Limb (tissue), 2 donors: ENCODE data around the gene PFKP.

Experiments used
- DNase-seq, 2 donors: peaks; one replicate each; pipeline ENCODE4 v3.0.0-alpha.2; 2016; ENCODE audit errors: extremely low spot score in 2 of 2

PFKP gene

DNA sequence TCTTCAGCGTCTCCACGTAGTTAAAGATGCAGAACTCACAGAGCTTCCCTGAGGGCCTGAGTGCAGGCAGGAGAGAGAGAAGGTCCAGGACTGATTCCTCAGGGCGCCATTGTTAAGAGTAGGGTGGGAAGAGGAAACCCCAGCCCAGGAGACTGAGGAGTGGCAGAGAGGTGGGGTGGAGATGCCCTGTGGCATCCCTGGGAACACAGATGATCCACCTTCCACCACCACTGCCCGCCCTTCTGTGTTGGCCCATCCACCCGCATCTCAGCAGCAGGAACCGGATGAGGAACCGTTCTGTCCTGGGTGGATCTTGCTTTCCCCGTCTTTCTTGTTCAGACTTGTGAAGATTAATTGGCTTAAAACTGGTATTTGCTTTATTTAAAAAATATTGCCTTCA is 48.3 kb downstream of the PFKP start:
- DNase-seq = no peak

DNA sequence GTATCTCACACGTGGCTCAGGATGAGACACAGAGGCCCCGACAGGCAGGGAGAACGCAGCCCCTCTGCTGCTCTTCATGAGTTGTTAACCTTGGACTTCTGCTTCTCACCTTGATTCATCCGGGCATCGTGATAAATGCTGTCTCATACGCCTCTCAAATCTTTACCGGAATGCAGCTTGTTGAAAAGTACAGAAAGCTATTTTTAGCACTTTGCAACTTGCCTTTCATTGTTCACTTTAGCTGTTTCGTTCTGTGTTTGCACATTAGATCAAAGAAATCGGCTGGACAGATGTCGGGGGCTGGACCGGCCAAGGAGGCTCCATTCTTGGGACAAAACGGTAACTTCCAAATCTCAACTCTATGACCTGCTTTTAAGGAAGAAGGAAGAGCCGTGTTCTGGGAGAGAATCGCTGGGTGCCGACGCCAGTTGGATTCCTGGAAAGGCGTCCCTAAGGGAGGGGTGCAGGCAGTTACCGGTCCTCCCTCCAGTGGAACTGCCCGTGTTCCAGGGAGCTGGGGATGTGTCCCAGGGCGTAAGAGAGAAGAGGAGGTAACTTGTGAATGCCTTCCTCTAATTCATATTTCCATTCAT is 49.3 kb downstream of the PFKP start:
- no peak for DNase-seq

DNA sequence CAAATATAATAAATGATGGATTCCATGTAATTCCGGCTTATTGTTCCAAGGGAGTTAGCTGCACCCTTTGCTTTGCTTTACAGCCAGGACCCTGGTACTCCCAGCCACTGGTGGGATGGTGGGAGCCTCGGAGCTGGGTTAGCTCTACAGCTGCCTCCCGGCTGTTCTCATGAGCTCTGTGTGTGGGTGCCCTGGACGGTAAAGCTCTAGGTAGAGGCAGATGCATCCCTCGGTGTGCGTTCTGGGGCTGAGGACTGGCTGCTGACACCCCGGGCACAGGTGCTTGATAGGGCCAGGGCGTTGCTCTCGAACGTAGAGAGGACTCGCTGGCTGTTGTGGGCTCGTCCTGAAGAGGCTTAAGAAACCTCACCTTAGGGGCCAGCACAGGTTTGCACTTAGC is 50.1 kb downstream of the PFKP start:
- DNase-seq = no peak

DNA sequence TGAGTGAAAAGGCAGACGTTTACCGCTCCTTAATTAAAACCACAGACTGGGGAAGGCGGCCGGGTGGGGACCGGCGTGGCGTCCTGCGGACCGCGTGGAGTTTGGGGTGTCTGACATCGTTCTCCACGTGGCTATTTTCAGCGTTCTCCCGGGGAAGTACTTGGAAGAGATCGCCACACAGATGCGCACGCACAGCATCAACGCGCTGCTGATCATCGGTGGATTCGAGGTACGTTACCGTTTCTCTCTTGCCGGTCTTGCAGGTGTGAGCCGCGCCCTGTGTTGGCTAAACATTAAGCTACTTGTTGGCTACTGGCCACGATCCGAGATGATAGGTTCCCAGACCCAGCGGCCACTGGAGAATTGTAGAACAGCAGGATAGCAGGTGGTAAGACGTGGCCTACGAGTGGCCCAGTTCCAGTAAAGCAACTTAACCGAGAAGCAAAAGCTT is 51.3 kb downstream of the PFKP start:
- no peak for DNase-seq

DNA sequence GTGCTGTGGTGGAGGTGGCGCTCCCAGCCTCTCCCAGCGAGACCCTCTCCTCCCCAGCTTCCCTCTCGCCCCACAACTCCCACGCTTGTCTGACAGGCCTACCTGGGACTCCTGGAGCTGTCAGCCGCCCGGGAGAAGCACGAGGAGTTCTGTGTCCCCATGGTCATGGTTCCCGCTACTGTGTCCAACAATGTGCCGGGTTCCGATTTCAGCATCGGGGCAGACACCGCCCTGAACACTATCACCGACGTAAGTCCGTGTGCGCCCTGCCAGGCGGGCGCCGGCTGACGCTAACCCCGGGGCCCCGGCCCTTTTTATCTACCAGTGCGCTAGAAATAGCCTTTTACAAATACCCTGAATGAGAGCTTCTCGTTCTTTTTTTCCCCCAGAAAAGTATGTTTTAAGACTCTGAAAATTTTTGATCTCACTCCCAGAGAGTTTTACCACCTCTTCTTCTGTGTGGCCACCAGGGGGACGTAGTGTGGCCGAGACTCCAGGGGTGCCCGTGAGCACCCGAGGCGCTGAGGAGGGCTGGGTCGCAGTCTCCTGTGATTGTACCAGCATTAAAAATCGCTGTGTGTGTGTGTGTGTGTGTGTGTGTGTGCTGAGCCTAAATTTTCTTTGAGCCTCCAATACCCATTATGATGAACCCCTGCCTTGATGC is 52.6 kb downstream of the PFKP start:
- DNase-seq = no peak

DNA sequence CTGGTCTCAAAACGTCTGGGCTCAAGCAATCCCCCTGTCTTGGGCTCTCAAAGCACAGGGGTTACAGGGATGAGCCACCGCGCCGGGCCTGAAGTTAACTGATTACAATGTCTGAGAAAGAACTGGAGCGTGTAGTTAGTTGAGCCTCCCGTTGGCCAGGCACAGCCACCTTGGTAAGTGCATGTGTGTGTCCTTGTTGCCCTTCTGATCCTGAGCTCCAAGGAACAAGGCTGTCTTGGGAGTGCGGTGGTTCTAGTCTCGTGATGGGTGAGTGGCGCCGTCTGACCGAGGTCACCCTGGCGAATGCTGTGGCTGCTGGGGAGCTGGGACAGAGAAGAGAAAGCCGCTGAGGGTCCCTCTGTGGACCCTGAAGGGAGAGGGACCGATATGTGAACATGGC is 54.7 kb downstream of the PFKP start:
- DNase-seq = no peak

DNA sequence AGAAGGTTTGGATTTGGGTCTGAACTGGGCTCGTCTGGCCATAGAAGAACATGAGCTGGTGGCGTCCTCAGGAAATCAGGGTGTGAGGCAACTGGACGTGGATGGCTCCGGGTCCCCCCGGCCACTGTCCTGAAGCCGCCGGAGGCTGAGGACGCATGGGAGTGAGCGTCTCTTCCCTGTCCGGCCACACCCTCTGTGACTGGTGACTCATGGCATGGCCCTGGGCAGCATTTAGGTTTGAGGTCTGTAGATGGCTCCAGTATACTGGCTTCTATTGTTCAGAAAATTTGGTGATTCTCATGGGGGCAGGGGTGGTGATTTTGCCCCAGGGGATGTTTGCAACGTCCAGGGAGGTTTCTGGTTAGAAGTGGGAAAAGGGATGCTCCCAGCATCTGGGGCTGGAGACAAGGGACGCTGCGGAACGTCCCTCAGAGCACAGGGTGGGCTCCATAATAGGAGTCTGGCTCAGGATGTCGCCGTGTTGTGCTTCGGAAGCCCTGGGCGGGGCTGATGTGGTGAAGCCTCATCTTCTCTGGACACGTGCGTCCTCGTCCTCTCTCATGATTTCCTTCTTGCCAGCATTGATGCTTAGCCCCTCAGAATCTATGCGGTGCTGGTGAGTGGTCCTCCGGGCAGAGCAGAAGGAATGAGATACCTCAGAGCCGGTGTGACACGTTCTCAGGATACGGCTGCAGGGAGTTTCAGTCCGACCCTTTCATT is 55.3 kb downstream of the PFKP start:
- no peak for DNase-seq

DNA sequence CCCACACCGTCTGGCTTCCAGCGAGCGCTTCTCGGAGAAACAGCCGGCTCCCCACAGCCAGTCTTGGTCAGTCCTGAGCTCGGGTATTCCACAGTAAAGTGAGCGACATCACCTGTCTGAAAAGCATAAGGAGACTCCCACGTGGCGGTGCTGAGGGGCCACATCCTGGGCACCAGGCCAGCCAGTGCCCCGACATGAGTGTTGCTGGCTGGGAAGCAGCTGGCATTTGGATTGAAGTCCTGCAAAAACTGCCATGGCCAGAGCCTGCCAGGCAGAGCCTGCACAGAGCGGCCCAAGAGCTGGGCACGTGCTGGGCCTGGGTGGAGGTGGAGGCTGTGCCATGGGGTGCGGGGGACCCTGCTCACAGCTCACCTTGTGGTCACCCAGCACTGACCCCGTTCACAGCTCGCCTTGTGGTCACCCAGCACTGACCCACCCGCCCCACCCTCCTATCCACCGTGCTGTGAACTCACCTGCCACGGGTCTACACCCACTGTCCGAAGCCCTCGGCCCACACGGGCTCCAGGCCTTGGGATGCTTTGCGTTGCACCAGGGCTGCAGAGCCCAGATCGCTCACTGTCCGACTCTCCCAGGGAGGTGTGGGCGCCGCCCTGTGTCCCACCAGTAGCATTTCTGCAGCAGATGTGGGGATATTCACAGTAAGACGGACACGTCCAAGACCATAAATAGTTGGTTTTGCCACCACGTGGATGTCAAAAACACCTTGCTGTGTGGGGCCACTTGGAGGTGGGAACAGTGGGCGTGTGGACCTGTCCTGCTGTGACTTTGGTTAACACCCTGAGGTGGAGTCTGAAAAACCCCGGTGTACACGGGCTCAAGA is 56.4 kb downstream of the PFKP start:
- no peak for DNase-seq

DNA sequence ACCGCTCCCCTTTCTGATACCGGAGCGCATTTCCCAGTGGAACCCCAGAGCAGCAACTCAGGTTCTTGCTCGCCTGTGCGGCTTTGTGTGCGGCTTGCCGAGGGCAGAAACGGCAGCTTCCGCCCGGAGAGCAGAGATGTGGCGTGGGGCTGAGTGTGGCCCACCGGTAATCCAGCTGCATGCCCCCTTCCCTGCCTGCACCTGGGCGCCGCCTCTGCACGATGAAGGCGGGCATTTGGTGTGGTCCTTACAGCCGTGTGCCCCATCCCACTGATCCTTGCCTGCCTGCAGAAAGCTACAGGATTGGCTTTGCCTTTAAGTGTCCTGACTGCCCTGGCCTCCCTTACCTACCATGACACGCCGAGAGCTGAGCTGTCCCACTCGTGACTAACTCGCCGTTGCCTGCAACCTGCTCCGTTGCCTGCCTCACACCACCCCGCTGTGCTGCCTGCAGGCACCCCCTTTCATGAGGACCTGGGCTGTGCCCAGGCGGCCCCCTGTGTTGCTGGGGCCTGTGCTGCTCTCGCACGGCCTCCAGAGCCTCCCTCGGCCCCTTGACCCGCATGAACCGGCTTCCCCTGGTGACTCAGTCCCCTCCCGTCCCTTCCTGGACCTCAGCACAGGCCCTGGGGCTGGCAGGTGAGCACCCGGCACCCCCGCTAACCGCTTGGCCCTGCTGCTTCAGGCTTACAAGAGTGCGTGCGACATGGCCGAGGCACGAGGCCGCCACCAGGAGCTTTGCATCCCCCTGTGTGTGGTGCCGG is 57.2 kb downstream of the PFKP start:
- no peak for DNase-seq

DNA sequence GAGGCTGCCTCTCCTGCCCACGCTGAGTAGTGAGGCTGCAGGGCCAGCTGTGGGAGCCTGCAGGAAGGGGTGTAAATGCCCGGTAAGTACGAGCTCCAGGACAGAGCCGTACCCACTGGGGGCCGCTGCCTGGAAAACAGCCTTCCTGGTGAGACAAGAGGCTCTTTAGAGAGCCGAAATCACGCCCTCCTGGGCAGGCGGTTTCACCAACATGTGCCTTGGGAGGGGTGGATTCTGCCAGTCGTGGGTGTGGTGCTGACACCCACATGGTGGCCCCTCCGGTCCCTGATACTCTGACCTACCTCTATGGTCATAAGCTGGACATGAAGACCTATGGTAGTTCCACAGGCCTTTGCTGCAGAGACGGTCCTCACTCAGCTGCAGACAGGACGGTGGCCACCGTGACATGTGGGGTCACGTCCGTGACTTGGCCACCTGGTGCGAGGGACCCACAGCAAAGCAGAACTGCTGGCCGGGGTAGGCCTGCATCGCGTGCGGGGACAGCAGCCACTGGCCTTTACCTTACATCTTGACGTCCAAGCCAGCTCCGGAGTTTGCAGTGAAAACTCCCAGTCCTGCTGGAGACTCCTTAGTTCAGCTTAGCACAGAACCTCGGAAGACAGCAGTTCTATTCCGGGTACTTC is 58.3 kb downstream of the PFKP start:
- no peak for DNase-seq

DNA sequence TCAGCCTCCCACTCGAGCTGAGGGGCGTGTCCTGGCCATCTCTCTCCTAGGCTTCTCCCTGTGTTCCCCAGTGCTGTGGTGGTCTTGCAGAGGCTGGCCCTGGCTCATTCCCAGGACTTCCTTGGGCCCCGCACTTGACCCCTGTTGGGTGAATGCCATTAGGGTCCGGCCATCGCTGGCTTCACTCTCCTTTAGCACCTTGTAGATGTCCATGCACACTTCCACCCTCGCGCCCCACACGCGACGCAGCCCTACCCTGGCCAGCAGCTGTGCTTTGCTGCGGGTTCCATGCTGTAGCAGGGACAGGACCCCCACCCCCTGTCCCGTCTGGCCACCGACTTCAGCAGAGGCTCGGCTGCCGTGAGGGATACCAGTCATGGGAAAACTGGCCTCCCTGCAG is 58.9 kb downstream of the PFKP start:
- no peak for DNase-seq

DNA sequence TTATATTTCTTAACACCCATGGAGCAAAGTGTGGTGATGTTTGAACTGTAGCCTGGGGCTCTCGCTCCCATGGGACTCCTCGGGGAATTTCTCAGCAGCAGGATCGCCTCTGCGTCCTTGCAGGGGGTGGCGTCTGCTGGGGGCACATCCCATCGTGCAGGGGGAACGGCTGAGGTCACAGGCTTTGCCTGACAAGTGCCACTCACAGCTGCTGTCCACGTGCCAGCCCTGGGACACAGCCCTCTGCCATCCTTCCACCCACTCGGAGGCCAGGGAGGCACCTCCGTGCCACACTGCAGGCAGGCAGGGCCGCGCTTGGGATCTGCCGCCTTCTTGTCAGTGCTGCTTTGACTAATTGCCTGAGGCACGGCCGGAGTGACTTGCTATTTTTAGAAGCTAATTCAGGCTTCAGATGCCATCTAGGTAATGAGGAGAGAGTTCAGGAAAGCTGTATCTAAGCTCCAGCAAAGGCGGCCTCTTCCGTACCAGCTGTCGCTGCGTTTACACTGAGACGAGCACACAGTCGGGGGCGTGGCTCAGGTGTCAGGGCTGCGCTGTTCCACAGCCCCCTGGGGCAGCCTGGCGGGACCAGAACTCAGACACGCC is 59.5 kb downstream of the PFKP start:
- DNase-seq = peak in 1 of 2 donors; percentile 51

DNA sequence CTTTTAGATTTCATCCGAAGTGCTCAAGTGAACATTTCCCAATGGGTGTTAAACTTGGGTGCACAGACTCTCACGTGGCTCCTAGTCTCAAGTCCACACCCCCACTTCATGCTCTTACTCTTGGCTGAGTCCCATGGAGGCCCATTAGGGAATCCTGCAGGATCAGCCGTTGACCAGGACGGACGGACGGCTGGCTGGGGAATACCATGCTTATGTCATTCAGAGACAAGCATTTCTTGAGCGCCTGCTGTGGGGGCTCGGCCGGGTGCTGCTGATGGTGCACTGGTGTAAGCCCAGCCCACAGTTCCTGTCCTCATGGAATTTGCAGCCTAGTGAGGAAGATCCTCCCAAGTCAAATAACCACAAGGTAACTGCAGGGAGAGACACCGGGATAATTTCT is 60.6 kb downstream of the PFKP start:
- no peak for DNase-seq

DNA sequence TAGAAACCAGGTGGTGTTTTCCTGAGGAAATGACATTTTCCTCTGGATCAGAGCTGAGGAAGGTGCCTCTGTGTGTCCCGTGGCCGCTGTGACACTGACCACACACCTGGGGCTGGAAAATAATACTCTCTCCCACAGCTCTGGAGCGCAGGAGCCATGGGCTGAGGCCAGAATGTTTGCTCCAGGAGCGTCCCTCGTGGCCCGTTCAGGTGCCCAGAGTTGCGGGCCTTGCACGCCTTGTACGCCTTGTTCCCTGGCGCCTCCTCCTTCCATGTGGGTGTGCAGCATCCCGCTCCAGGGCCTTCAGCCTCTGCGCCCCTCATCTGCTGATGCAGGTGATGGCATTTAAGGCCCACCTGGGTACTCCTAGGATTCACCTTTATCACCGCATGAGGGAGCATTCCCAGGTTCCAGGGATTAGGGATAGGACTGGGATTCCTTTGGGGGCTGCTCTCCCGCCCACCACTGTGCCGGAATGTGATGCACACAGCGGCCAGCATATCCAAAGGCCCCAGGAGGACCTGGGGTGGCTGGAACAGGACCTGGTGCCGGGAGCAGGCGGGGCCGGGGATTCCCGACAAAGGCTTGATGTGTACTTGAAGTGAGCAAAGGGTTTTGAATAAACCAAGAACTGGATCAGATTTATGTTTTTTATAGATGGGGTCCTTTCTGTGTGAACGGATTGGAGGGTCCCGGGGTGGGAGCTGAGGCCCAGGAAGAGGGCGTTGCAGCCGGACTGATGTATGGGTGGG is 61.2 kb downstream of the PFKP start:
- DNase-seq = no peak

DNA sequence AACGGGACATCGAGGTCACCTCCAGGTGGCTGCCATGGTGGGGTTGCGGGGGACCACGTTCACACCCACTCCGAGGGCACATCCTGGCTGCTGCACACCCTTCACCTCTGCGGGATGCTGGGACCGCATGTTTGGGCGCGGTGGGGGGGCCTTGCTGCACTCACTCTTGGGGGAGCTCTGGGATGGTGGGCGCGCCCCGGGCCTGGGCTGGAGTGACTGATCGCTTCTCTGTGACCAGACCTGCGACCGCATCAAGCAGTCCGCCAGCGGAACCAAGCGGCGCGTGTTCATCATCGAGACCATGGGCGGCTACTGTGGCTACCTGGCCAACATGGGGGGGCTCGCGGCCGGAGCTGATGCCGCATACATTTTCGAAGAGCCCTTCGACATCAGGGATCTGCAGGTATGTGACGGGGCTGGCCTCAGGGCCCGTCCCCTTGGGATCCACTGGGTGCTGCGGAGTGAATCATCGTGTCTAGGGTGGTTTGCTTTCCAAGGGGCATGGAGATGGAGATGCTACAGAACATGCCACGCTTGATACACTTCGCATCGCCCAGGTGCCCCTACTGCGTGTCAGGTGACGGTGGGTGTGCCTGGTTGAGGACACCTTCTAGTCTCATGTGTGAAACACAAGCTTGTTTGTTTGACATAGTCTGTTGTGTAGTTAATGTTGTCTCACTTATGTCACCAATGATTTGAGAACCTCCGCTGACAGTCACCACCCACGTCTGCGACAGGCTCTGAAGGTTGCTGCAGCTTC is 62.4 kb downstream of the PFKP start:
- no peak for DNase-seq

DNA sequence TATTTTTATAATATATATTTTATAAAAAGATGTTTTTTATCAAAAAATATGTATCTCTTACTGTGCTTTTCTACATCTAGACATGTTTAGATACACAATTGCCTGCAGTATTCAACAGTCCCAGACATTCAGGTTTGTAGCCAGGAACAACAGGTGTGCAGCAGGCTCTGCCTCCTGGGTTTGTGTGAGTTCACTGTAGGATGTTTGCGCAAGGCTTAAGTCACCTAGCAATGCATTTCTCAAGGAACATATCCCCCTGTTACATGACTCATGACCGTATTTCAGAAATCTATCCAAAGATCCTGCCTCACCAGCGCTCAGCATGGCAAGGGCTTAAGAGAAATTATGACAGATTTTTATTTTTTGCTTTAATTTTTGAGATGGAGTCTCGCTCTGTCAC is 63.8 kb downstream of the PFKP start:
- DNase-seq = no peak

DNA sequence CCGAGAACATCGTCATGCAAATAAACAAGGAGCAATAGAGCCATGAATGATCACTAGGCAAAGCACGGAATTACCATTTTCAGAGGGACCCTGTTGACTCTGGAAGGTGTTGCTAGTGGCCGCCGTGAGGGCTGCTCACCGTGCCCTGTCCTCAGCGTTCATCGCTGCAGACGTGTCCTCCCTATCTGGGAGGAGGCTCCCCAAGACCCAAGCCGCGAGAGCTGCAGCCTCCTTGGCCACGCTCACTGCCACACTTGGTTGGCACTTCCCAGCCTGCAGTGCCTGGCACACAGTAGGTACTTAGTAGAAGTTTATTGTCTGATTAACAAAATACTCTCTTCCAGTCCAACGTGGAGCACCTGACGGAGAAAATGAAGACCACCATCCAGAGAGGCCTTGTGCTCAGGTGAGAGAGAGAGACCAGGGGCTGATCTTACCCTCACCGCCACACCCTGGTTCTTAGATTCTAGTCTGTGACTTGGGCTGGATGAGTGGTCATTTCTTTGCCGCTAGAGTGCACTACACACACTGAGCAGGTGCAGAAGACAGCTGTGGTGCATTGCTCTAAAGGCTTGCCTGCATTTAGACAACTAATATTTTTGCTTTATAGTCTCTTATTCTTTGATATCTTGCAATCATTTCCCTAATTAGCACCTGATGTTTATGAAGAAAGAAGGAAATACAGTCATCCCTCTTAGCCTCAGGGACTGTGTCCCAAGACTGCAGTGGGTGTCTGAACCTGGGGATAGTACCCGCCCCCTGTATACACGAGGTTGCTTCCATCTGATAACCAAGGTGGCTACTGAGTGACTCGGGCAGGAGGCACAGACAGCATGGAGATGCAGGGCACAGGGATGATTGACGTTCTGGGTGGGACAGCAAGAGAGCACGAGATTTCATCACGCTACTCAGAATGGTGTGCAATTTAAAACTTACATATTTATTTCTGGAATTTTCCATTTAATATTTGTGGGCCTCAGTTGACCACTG is 65.0 kb downstream of the PFKP start:
- DNase-seq = no peak

DNA sequence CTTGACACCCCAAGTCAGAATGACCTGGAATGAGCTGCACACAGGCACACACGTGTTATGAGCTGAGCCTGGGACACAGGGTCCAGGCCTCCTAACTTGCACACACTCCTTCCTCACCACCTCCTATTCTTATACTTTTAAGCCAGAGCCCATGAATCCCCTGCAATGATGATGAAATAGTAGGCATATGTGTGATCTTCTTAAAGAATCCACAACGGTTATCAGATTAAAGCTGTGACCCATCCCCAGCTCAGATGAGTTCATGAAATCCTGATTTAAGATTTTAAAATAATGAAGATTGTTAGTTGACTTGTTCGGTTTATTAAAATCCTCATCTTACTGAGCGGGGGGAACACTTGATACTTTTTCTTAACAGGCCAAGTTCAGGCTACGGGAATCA is 66.6 kb downstream of the PFKP start:
- DNase-seq = no peak
